LNCaP clone FGC (cell line): Measurements from ENCODE around the gene LIN9.

Experiments used
- DNase-seq: peaks from one replicate; pipeline ENCODE4 v3.0.0-alpha.2; 2011; ENCODE audit warnings: low read depth
- H3K4me3 ChIP-seq: 2 replicates; pipeline ENCODE4 v1.5.1; 2011; ENCODE audit warnings: mild to moderate bottlenecking, low read depth, low read length, control low read depth
- TF ChIP-seq, protein P1 (sequence below): IDR thresholded peaks from 2 replicates; pipeline ENCODE4 v1.5.1; 2012; ENCODE audit warnings: mild to moderate bottlenecking; ENCODE audit not compliant: control insufficient read depth, insufficient read depth; ENCODE audit errors: extremely low read depth

The LIN9 gene

GRCh38 chr1:226185141-226186036 lies 123.6 kb downstream of the LIN9 start:
- no peak for DNase-seq
- TF ChIP-seq, protein P1, sequence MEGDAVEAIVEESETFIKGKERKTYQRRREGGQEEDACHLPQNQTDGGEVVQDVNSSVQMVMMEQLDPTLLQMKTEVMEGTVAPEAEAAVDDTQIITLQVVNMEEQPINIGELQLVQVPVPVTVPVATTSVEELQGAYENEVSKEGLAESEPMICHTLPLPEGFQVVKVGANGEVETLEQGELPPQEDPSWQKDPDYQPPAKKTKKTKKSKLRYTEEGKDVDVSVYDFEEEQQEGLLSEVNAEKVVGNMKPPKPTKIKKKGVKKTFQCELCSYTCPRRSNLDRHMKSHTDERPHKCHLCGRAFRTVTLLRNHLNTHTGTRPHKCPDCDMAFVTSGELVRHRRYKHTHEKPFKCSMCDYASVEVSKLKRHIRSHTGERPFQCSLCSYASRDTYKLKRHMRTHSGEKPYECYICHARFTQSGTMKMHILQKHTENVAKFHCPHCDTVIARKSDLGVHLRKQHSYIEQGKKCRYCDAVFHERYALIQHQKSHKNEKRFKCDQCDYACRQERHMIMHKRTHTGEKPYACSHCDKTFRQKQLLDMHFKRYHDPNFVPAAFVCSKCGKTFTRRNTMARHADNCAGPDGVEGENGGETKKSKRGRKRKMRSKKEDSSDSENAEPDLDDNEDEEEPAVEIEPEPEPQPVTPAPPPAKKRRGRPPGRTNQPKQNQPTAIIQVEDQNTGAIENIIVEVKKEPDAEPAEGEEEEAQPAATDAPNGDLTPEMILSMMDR: no peak

GRCh38 chr1:226181996-226182714 lies 126.8 kb downstream of the LIN9 start:
- no peak for DNase-seq
- TF ChIP-seq, protein P1: peak; percentile 38

More at GRCh38 chr1:226185141-226186036, 123.6 kb downstream of the LIN9 start:
- peak overlapping the region; percentile 91 for H3K4me3 ChIP-seq

More at GRCh38 chr1:226181996-226182714, 126.8 kb downstream of the LIN9 start:
- no peak overlapping the region for H3K4me3 ChIP-seq
